HL-60/S4 treated with retinoic acid at 250 ng/mL for 4 days and 3 days (cell line): Measurements from ENCODE around the gene AADACL3.
"Not testable (repeated sequence)": the region's sequence is repeated elsewhere in the genome, so short reads cannot be mapped to it uniquely, and the experiment has no call there.

ENCODE experiments used
- in situ Hi-C: fragments of 300-500 bp; cut with MboI; formaldehyde crosslinking; loops from 2 replicates; pipeline ENCODE4 v1.7.0; 2022; ENCODE audit warnings: low sequenced_read_pairs

Gene AADACL3

DNA sequence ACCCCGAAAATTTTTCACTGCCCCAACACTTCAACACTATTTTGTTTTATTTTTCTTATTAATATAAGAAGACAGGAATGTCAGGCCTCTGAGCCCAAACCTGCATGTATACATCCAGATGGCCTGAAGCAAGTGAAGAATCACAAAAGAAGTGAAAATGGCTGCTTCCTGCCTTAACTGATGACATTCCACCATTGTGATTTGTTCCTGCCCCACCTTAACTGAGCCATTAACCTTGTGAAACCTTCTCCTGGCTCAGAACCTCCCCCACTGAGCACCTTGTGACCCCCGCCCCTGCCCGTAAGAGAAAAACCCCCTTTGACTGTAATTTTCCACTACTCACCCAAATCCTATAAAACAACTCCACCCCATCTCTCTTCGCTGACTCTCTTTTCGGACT lies 2.3 kb upstream of the AADACL3 start:
- in situ Hi-C loops: not testable (repeated sequence)

- in situ Hi-C loops: no loop called here
Observed at GRCh38 chr1:12714710-12715475, 1.0 kb upstream of the AADACL3 start.

DNA sequence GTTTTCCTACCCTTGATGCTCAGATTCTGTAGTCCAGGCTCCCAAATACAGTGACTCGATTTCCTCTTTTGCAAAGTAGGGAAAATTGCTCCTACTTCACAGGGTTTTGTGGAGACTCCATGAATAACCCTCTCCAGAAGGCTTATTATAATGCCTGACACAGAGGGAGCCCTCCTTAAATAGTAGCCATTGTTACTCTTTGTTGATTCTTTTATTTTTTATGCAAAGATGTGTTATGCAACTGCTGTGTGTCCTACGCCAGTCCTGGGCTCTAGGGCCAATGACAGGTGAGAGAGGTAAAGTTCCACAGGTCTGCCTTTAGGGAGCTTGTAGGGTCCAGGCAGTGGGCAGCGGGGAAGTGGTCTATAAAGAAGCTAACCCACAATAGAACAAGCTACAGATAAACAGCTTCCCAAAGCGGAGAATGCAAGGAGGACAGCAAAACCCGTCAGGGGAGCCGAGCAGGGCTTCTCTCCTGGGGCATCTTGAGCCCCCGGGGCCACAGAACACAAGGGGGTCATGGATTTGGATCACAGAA lies 1.5 kb downstream of the AADACL3 start:
- in situ Hi-C loops: no loop called here

DNA sequence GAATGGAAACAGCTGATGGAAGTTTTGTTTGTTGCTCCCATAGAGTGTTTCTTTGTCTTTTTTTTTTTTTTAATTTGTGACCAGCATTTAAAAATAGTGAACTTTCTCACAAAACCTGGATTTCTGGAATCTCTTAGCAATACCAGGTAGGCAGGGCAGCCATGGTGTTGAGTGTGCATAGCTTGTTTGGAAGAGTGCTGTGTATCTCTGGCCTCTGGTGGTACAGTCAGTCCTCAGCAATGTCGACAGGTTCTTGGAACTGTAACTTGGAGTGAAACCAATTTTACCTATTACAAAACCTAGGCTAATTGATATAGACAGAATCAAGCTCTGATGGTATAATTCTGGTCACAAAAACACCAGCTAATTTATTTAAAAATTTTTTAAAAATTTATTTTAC lies 6.7 kb downstream of the AADACL3 start:
- in situ Hi-C loops: no loop called here

- in situ Hi-C loops: no loop called here
Observed at GRCh38 chr1:12728391-12728790, 12.5 kb downstream of the AADACL3 start.

DNA sequence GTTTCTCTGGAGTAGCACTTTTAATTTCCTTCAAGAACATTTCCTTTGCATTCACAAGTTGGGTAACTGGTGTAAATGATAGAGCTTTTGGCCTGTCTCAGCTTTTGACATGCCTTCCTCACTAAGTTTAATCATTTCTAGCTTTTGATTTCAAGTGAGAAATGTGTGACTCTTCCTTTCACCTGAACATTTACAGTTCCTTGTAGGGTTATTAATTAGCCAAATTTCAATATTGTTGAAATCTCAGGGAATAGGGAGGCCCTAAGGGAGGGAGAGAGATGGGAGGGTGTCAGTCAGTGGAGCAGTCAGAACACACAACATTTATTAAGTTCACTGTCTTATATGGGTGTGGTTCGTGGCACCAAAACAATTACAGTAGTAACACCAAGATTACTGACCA lies 14.2 kb downstream of the AADACL3 start:
- in situ Hi-C loops: no loop called here

- in situ Hi-C loops: not testable (repeated sequence)
Observed at GRCh38 chr1:12731084-12731483, 15.2 kb downstream of the AADACL3 start.

- in situ Hi-C loops: no loop called here
Observed at GRCh38 chr1:12734651-12735050, 18.7 kb downstream of the AADACL3 start.

DNA sequence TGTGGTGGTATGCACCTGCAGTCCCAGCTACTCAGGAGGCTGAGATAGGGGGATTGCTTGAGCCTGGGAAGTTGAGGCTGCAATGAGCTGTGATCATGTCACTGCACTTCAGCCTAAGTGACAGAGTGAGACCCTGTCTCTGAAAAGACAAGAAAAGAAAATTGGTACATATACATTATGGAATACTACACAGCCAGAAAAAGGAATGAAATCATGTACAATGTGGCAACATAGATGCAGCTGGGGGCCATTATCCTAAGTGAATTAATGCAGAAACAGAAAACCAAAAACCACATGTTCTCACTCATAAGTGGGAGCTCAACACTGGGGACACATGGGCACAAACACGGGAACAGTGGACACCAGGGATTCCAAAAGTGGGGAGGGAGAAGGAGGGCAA lies 23.0 kb downstream of the AADACL3 start:
- in situ Hi-C loops: no loop called here

DNA sequence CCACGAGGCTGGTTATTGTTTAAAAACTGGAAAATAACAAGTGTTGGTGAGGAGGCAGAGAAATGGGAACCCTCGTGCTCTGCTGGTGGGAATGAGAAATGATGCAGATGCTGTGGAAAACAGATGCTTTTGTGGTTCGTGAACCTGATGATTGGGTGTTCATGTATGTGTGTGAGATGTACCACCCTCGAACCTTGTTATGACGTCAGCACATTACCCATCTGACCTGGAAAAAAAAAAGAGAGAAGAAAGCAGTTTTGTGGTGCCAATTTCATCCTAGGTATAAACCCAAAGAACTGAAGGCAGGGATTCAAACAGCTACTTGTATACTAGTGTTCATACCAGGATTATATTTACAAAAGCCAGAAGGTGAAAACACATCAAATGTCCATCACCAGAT lies 23.7 kb downstream of the AADACL3 start:
- in situ Hi-C loops: no loop called here

- in situ Hi-C loops: no loop called here
Observed at GRCh38 chr1:12741946-12742345, 26.0 kb downstream of the AADACL3 start.

DNA sequence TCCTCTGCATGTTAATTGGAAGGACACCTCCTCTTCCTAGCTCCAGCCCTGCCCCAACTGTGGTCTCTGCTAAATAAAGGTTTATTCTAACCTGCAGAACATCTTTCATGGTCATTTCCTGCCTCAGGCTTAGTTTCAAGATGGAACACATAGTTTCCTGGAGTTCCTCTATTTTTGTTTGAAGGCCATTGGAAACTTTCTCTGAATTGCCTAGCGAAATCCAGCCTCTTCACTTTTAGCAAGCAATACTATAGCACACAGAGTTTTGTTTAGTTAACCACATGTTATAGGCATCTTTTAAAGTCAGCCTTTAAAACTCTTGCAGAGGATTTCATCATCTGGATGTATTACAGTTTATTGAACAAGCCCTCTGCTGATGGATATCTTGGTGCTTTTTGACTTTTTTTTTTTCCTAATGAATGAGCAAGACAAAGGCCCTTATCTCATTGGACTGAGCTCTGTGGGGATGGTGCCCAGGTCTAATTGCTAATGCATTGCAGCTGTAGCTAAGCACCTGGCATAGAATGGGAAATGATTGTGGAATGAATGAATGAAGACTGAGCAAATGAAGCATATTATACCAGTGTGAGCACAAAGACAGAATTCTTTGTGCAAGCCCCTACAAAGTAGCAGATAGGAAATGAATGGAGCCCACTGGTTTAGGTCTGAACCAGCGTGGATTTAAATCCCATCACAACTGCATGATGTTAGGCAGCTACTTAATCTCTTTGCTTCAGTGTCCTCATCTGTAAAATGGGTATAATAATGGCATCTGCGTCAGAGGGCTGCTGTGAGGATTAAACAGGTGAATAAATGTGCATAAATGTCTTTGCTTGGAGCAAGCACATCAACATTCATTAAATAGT lies 29.4 kb downstream of the AADACL3 start:
- in situ Hi-C loops: no loop called here

GRCh38 chr1:12745992-12746323 lies 30.0 kb downstream of the AADACL3 start, which contains the start of gene CFAP107:
Gene CFAP107 (plus strand): TSS chr1:12746200. CDS start chr1:12746431, 231 bp downstream.
- in situ Hi-C loops: no loop called here

GRCh38 chr1:12748778-12749355 lies 33.0 kb downstream of the AADACL3 start:
- in situ Hi-C loops: no loop called here

DNA sequence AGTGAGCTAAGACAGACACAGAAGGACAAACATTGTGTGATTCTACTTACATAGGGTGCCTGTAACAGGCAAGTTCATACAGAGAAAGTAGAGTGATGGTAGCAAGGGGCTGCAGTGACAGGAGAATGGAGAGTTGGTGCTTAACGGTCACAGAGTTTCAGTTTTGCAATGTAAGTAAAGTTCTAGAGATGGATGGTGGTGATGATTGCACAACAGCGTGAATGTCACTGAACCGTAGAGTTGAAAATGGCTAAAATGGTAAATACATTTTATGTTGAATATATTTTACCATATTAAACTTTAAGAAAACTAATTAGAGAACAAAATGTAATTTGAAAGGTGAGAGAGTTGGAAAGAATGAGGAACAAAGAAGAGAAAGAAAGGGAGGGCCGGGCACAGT lies 38.8 kb downstream of the AADACL3 start:
- in situ Hi-C loops: no loop called here

DNA sequence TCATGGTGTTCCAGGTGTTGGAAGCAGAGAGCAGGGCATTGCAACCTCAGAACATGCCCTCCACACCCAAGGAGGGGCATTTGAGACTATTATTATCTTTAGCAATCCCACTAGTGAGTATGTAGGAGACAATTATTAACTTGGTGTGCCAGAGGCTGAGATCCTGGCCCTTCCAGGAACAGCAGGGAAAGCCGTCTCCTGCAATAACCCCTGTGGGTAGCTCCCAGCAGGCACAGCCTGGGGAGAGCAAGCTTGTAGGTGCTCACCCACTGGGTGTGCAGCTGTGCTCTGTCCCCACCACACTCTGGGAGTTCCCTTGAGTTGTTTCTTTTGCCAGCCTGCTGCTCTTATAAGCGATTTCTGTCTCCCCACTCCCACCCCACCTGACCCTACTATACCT lies 40.4 kb downstream of the AADACL3 start:
- in situ Hi-C loops: no loop called here

DNA sequence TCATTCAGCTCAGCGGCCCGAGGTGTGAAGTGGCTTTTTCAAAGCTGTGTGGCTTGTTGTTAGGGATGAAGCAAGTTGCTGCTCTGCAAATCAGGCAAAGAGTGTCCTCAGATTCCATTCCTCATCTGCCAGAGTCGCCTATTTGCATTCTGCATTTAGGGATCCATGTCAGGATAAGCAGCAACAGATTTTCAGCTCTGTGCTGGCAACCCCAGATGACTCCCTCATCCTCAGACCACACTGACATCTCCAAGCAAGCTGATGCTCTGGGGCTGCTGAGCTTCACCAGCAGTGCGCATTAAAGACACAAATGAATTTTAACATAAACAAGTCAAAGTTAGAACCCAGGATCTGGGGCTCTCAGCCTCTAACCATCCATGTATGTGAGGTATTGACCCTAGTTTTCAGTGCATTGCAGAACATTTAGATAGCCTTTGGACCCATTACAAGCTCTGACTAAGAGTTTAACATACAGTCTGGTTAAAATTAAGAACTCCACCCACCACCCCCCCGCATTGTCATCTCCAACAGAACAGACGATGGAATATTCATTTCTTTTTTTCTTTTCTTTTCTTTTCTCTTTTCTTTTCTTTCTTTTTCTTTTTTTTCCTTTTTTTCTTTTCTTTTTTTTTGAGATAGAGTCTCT lies 41.0 kb downstream of the AADACL3 start:
- in situ Hi-C loops: no loop called here

DNA sequence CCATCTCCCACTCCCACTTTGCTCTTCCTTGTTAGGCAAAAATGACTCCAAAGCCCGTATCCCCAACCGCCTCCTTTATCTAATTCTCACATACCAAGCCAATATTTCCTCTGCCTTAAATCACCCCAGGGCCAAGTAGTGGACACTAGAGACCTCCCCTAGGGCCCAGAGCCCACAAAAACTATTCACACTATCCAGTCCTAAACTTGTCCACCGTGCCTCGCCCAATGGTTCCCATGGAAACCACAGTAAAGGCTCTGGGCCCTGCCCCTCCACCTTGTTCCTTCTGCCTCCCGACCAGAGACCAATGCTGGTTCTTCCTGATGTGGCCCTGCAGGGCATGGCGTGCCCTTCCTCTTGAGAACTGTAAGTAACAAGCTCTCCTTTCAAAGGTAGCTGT lies 41.9 kb downstream of the AADACL3 start:
- in situ Hi-C loops: no loop called here

GRCh38 chr1:12760256-12760795 lies 44.4 kb downstream of the AADACL3 start:
- in situ Hi-C loops: no loop called here

DNA sequence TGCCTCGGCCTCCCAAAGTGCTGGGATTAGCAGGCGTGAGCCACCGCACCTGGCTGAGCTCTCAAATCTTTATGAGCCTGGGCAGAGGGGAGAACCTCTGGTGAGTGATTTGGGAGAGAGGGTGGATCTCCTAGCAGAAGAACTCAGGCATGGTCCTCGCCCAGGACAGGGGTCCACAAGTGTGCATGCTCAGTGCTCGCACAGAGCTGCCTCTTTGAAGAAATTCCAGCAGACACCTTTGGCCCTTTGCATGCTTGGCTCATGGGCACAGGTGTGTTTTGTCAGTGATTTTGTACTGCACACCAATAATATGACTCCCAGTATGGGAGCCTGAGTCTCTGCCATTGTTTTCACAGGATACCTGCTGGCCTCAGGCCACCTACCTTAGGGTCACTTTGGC lies 45.9 kb downstream of the AADACL3 start:
- in situ Hi-C loops: no loop called here

DNA sequence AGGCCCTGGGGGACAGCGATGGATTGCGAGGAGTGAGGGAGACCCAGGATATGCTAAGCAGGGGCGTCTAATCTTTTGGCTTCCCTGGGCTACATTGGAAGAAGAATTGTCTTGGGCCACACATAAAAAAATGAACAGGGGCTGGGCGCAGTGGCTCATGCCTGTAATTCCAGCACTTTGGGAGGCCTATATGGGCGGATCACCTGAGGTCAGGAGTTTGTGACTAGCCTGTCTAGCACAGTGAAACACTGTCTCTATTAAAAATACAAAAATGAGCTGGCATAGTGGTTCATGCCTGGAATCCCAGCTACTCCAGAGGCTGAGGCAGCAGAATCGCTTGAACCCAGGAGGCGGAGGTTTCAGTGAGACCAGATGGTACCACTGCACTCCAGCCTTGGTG lies 46.9 kb downstream of the AADACL3 start:
- in situ Hi-C loops: no loop called here
